GM12878 (cell line): Measurements from ENCODE around the gene C1orf53. TPM values are rescaled to one million over a fixed set of nuclear protein-coding genes. Genes with fewer than 3 reads are reported as not detected.
"Not testable (repeated sequence)": the region's sequence is repeated elsewhere in the genome, so short reads cannot be mapped to it uniquely, and the experiment has no call there.

Source experiments
- ATAC-seq: fragments of 200-7000 bp; cut with Tn5 transposase; 3 replicates; pipeline ENCODE4 v1.9.1; 2020; ENCODE audit warnings: mild to moderate bottlenecking, moderate library complexity
- BruUV-seq: library from RNA; stranded (reverse); fragments of 400-500 nt; replicated peaks from 2 replicates; lab custom pipeline; 2021; lab: Mats Ljungman, UMichigan
- CTCF ChIA-PET: fragments of 300-600 bp; sonication (Branson Sonifier 250); formaldehyde crosslinking; extraction: SDS; loops from one replicate; lab custom pipeline; 2021; ENCODE audit warnings: inconsistent platforms; lab: Yijun Ruan, JAX
- POLR2A ChIA-PET: fragments of 350-600 bp; formaldehyde crosslinking; extraction: SDS; loops from one replicate; lab custom pipeline; 2021; ENCODE audit warnings: inconsistent platforms; lab: Charles Lee
- RAD21 ChIA-PET: fragments of 300-600 bp; sonication (Branson Sonifier 250); formaldehyde crosslinking; loops from one replicate; lab custom pipeline; 2023; ENCODE audit warnings: antibody characterized with exemption; ENCODE audit not compliant: unreplicated experiment; lab: Charles Lee
- SMC1A ChIA-PET: fragments of 300-600 bp; sonication (Branson Sonifier 250); formaldehyde crosslinking; loops from one replicate; lab custom pipeline; 2023; ENCODE audit not compliant: unreplicated experiment, uncharacterized antibody; lab: Charles Lee
- DNase-seq: peaks from one replicate; pipeline ENCODE4 v3.0.0-alpha.2; 2011; ENCODE audit warnings: low read depth, low spot score
- FAIRE-seq: peaks from 3 replicates; lab custom pipeline; 2011; peaks lifted over from hg19 to GRCh38; lab: Jason Lieb, UNC
- H2AFZ ChIP-seq: 2 replicates; pipeline ENCODE4 v1.6.0; 2011; ENCODE audit warnings: low read depth, low read length, control low read depth; ENCODE audit not compliant: control insufficient read depth
- H3K27ac ChIP-seq: 2 replicates; pipeline ENCODE4 v1.5.1; 2011; ENCODE audit warnings: control low read depth; ENCODE audit not compliant: control insufficient read depth, insufficient read depth
- H3K27me3 ChIP-seq, 2 experiments: replicated peaks in 1 of 2; 2 replicates each; pipeline versions ENCODE4 v1.6.0 to v1.6.1; 2011; ENCODE audit warnings: low read length in 1 of 2; ENCODE audit not compliant: control insufficient read depth in 2 of 2, insufficient read depth in 2 of 2
- H3K36me3 ChIP-seq, 2 experiments: 2 replicates each; pipeline ENCODE4 v1.5.1; 2011; ENCODE audit warnings: low read length in 1 of 2; ENCODE audit not compliant: control insufficient read depth in 2 of 2, insufficient read depth in 2 of 2
- H3K4me1 ChIP-seq: 2 replicates; pipeline ENCODE4 v1.6.1; 2011; ENCODE audit warnings: mild to moderate bottlenecking, low read length, moderate library complexity, mixed read lengths; ENCODE audit not compliant: control insufficient read depth, insufficient read depth
- H3K4me2 ChIP-seq: 2 replicates; pipeline ENCODE4 v1.6.0; 2011; ENCODE audit warnings: control low read depth; ENCODE audit not compliant: control insufficient read depth, insufficient read depth
- H3K4me3 ChIP-seq: fragments of 200-600 bp; sonication (generic); 2 replicates; pipeline ENCODE4 v1.5.1; 2016
- H3K79me2 ChIP-seq: 2 replicates; pipeline ENCODE4 v1.6.0; 2011; ENCODE audit warnings: low read length; ENCODE audit not compliant: control insufficient read depth, insufficient read depth
- H3K9ac ChIP-seq: 2 replicates; pipeline ENCODE4 v1.8.0; 2011; ENCODE audit warnings: low read length, control low read depth, mixed read lengths; ENCODE audit not compliant: control insufficient read depth, insufficient read depth
- H3K9me3 ChIP-seq: replicated peaks from 3 replicates; pipeline ENCODE4 v1.5.1; 2011; ENCODE audit warnings: mild to moderate bottlenecking, low read length; ENCODE audit not compliant: control insufficient read depth, insufficient read depth
- H4K20me1 ChIP-seq: 2 replicates; pipeline ENCODE4 v1.6.0; 2011; ENCODE audit not compliant: control insufficient read depth, insufficient read depth
- BHLHE40 ChIP-seq, 2 experiments: fragments of 450-650 bp in 1 of 2; IDR thresholded peaks; 2 replicates each; pipeline ENCODE4 v1.6.1; 2011 to 2017; ENCODE audit warnings: low read depth in 2 of 2, borderline replicate concordance in 1 of 2, improper control_type of control experiment in 1 of 2, low read length in 1 of 2, mild to moderate bottlenecking in 1 of 2
- EZH2 ChIP-seq: IDR thresholded peaks from 2 replicates; pipeline ENCODE4 v1.6.1; 2012; ENCODE audit warnings: low read depth, mild to moderate bottlenecking, control low read depth, inconsistent platforms, low read length, borderline replicate concordance; ENCODE audit not compliant: control insufficient read depth
- HDGF ChIP-seq: fragments of 450-650 bp; IDR thresholded peaks from 2 replicates; pipeline ENCODE4 v1.6.1; 2016; ENCODE audit warnings: antibody characterized with exemption
- KAT2A ChIP-seq: conservative IDR thresholded peaks from 2 replicates; pipeline ENCODE4 v1.6.1; 2011; ENCODE audit warnings: low read depth, low read length; ENCODE audit not compliant: control insufficient read depth
- NFYB ChIP-seq: IDR thresholded peaks from 2 replicates; pipeline ENCODE4 v1.6.1; 2011; ENCODE audit warnings: low read depth, mild to moderate bottlenecking, low read length, improper control_type of control experiment, moderate library complexity; ENCODE audit not compliant: insufficient read depth
- REST ChIP-seq: IDR thresholded peaks from 2 replicates; pipeline ENCODE4 v1.6.1; 2012; ENCODE audit warnings: mild to moderate bottlenecking, low read depth, low read length
- SIX5 ChIP-seq: IDR thresholded peaks from 2 replicates; pipeline ENCODE4 v1.6.1; 2011; ENCODE audit warnings: mild to moderate bottlenecking, low read depth, low read length, moderate library complexity; ENCODE audit not compliant: severe bottlenecking
- ZBED1 ChIP-seq: IDR thresholded peaks from 2 replicates; pipeline ENCODE4 v1.6.1; 2016; ENCODE audit warnings: borderline replicate concordance
- WGBS: methylation state at CpG from one replicate; pipeline ENCODE4 v1.1.6; 2016; ENCODE audit warnings: low lambda C conversion rate; ENCODE audit not compliant: insufficient replicate concordance, insufficient coverage; ENCODE audit errors: missing lambda C conversion rate; 5-methylcytosine and 5-hydroxymethylcytosine counted together
- in situ Hi-C: fragments of 300-500 bp; cut with MboI; formaldehyde crosslinking; loops from 9 replicates; pipeline ENCODE4 v1.14.3; 2018; ENCODE audit warnings: mixed read lengths
- intact Hi-C: fragments of 100-400 bp; cut with micrococcal nuclease; formaldehyde crosslinking; loops from one replicate; pipeline ENCODE4 v1.14.2; 2022; ENCODE audit not compliant: unreplicated experiment
- polyA plus RNA-seq, 11 experiments: library from polyadenylated mRNA; depleted of rRNA in 4 of 11; unstranded in 6 of 11; stranded (reverse) in 5 of 11; fragments of >200 nt; fragmentation: Nextera tagmentation in 4 of 11; fragmentation: Illumina TruSeq in 1 of 11; extraction: Ambion mirVana in 4 of 11; extraction: Trizol in 1 of 11; gene quantifications; 1 replicate in 1 of 11; 2 replicates in 10 of 11; pipeline versions ENCODE4 v1.2.1 to v1.2.3, GENCODE V29; 2011 to 2016; ENCODE audit warnings: inconsistent platforms in 2 of 11, missing spikeins in 2 of 11, low read depth in 1 of 11
- total RNA-seq, 4 experiments: library from RNA; depleted of rRNA in 3 of 4; stranded (reverse); fragments of >200 nt in 3 of 4; fragmentation: Illumina TruSeq in 1 of 4; extraction: Trizol in 1 of 4; gene quantifications; 2 replicates each; pipeline versions ENCODE4 v1.2.1 to v1.2.3, GENCODE V29; 2013 to 2021

The C1orf53 gene
- total and polyA plus RNA-seq, 10 of the 15 experiments (the other 5 are each of a cell fraction or from before 2014, with no cell fraction given): 0.31 to 5.4 (median 0.59) TPM

DNA sequence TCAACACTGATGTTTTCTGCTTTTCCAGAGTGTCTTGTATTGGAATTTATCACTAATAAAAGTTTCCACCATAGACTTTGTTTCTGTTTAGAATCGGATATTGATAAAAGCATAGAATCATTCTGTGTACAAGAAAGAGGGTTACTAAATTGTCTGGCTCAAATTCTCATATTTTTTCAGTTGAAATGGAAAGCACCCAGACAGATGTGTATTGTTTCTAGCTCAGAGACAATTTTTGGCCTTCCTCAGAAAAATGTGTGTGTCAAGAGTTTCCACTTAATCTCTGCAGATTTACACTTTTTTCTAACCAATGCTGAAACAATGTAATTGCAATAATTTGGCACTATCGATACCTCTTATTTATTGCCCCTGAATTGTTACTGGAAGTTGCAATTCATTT, 35.0 kb downstream of the C1orf53 start (continued):
- TF ChIP-seq BHLHE40 (IDR thresholded peaks at IDR 0.05; ENCODE audit: borderline replicate concordance in 1 of 2, low read depth in 2 of 2, low read length in 1 of 2) (no peak), HDGF (no peak), REST (no peak), SIX5 (no peak)
- TF ChIP-seq, all 136 proteins: peak for 0

GRCh38 chr1:197937892-197938291, 35.5 kb downstream of the C1orf53 start:
- FAIRE-seq: no peak

GRCh38 chr1:197939159-197939980, 36.9 kb downstream of the C1orf53 start:
- FAIRE-seq, H3K27me3 ChIP-seq, BruUV-seq, H3K79me2 ChIP-seq, H3K9ac ChIP-seq, H3K4me1 ChIP-seq, H4K20me1 ChIP-seq, H3K27ac ChIP-seq, intact Hi-C loops, H3K4me2 ChIP-seq, ATAC-seq, H2AFZ ChIP-seq, RAD21 ChIA-PET, CTCF ChIA-PET, DNase-seq, POLR2A ChIA-PET, SMC1A ChIA-PET, in situ Hi-C loops, H3K9me3 ChIP-seq, H3K4me3 ChIP-seq, H3K36me3 ChIP-seq: not testable (repeated sequence)
- 36% methylated on average over 5 of the region's 6 CpGs for WGBS

More at GRCh38 chr1:197937892-197938291, 35.5 kb downstream of the C1orf53 start:
- no peak for DNase-seq
- no TSS peak for BruUV-seq
- H3K9me3 ChIP-seq: no peaks in the 10 kb centered on the region
- H3K4me3 ChIP-seq: no peak overlapping the region
- ChIA-PET SMC1A (no interaction called here), CTCF (no interaction called here), POLR2A (no interaction called here)
- no peak overlapping the region for H2AFZ ChIP-seq
- no peak overlapping the region for H3K27ac ChIP-seq
- no peaks in the 10 kb centered on the region for H3K27me3 ChIP-seq
- WGBS: 51% methylated on average over 6 of the region's 6 CpGs
- in situ Hi-C loops: no loop called here
- intact Hi-C loops: no loop called here
- no peak for TF ChIP-seq EZH2
- no peak for TF ChIP-seq KAT2A
- TF ChIP-seq ZBED1: no peak
- no peak for TF ChIP-seq NFYB
- TF ChIP-seq, all 136 proteins: peak for 0
- H3K9ac ChIP-seq: no peak overlapping the region
- H3K36me3 ChIP-seq: no peaks in the 10 kb centered on the region
- H3K4me1 ChIP-seq: no peaks in the 10 kb centered on the region
- no peak for ATAC-seq
- no peaks in the 10 kb centered on the region for H4K20me1 ChIP-seq
- H3K4me2 ChIP-seq: no peak overlapping the region
- H3K79me2 ChIP-seq: no peaks in the 10 kb centered on the region
- RAD21 ChIA-PET: no interaction called here
